NCI-H2107 treated with DMSO at 0.1 percent for 48 hours (cell line): ENCODE measurements around the gene BCL2.

Experiments used
- DNase-seq: peaks from one replicate; lab custom pipeline; 2025; ENCODE audit not compliant: unreplicated experiment; lab: John Stamatoyannopoulos, UW

BCL2 gene

GRCh38 chr18:63146828-63147409 is 172.7 kb downstream of the BCL2 start:
- DNase-seq, result no peak

- DNase-seq, result no peak
Observed at GRCh38 chr18:63145851-63146555, 173.6 kb downstream of the BCL2 start.

DNA sequence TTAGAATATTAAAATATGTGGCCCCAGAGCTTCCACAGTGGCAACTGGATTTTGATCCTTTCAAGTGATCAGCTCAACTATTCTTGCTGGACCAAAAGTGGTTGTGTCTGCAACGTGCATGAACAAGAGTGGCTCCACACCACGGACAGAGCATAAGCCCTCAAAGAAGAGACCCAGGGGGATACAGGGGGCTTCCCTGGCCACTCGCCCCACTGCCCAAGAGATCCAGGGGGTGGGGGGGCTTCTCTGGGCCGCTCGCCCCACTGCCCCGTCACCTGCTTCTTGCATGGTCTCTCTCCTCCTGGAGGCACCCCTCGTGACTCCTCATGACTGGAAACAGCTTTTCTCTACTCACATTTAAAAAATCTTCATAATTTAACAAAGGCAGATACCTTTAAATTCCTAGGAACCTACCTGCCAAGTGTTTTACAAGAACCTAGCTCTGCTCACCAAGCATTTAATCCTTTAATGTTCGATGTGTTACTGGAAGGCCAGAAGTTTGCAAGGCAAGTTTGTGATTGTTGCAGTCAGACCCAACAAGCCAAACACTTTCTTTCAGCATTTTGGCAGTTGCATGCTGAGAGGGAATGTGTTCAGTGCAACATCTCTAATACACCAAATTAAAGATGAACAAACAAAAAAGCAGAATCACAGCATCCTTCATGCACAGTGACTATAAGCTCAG is 174.3 kb downstream of the BCL2 start:
- no peak for DNase-seq

DNA sequence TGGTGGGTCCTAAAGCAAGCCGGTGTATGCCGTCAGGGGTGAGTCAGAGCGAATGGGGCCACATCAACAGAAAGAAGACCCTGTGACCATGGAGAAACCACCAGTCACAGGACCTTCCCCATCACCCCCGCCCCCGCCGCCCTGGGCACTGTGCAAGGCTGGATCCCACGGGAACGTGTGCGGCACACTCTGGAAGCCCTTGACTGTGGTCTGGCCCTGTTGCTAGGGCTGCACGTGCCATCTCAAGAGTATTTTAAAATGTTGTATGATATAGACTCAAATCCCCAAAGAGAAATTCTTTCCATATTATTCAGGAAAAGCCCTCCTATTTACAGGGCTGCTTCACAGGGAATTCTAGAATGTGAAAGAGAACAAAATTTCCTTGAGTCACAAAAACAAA is 174.8 kb downstream of the BCL2 start:
- no peak for DNase-seq

DNA sequence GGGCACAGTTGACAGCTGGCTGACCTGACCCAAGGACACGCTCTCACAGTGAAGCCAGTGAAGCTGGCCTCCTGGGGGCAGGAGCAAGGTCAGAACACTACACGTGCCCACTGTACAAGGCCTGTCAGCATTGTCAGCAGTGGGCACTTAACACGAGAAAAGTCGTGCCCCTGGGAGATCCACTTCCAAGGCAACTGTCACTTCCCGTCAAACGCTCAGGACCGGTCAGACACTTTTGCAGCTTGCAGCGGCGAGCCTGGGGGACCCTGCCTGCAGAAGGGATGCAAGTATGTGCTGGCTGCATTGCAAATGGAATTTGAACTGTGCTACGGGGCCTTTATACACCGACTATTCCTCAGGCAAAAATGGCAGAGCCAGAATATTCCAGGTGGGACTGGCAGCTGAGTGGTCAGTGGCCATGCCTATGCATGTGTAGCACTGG is 176.2 kb downstream of the BCL2 start:
- DNase-seq, result no peak

GRCh38 chr18:63142594-63143225 is 176.9 kb downstream of the BCL2 start:
- no peak for DNase-seq

GRCh38 chr18:63141778-63142176 is 177.8 kb downstream of the BCL2 start:
- no peak for DNase-seq

DNA sequence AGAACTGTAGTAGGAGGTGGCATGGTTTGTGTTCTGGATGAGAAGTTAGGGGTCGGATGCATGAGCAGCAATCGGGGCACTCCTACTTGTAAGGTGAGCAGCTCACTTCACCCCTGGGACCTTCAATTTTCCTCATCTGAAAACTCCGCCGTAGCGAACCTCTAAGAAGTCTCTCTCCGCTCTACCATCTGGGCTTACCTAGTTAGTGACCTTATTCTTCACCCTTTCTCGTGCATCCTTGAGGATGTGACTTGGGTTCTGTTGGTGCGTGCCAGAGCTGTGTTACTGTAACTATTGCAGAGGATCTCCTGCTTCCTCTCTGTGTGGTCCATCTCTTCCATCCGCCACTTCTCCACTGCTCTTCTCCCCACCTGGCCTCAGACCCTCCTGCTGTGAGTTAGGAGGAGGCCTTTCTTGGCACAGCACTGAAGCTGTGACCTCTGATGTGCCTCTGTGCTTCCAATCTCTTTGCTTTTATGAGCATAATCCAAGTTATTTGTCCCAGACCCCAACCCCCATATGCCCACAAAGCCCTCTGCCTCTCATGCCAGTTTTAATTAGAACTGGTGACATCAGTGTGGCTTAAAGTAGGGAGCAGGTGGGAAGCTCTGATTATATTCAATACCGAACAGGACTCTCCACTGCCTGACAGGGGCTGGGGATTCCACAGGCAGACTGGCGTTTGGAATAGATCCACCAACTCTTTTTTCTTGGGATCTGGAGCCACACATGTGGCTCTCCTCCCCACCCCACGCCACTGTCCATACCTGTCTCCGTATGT is 178.4 kb downstream of the BCL2 start:
- DNase-seq, result peak; percentile 83

- no peak for DNase-seq
Observed at GRCh38 chr18:63140038-63140450, 179.5 kb downstream of the BCL2 start.

GRCh38 chr18:63138436-63139340 is 180.9 kb downstream of the BCL2 start:
- DNase-seq, result peak; percentile 98

- no peak for DNase-seq
Observed at GRCh38 chr18:63137999-63138435, 181.6 kb downstream of the BCL2 start.

DNA sequence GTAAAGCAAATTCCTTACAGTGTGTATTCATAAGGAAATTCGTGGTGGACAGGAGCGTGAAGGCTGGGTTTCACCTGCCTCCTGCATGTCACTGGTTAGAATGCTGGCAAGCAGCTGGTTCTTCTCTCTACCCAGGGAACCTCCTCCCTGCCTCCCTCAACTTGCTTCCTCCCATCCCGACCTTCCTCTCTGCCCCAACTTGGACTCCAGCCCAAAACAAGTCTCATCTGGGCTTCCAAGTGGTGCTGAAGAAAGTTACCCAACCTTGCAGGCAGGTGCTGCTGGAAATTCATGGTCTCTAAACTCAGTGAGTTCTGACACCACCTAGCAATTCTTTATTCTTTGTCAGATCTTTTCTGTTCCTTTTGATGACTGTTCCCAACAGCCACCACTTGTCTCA is 184.5 kb downstream of the BCL2 start:
- DNase-seq, result peak; percentile 51

DNA sequence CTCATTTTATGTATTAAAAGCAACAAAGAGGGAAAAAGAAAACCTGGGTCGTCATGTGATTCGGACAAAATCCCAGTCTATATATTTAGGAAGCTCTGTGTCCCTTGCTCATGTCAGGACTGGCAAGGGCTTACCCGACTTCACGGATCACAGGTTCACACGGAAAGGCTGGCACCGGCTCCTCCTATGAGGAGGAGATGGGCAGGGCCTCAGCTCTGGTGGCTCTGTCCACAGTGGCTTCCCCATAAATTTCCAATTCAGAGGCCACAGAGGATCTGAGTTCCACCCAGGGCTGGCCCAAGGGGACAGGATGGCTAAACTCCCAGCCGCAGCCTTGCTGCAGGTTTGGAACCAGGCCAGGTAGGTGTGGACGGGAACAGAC is 186.8 kb downstream of the BCL2 start:
- no peak for DNase-seq

GRCh38 chr18:63131959-63132818 is 187.4 kb downstream of the BCL2 start:
- DNase-seq, result no peak

DNA sequence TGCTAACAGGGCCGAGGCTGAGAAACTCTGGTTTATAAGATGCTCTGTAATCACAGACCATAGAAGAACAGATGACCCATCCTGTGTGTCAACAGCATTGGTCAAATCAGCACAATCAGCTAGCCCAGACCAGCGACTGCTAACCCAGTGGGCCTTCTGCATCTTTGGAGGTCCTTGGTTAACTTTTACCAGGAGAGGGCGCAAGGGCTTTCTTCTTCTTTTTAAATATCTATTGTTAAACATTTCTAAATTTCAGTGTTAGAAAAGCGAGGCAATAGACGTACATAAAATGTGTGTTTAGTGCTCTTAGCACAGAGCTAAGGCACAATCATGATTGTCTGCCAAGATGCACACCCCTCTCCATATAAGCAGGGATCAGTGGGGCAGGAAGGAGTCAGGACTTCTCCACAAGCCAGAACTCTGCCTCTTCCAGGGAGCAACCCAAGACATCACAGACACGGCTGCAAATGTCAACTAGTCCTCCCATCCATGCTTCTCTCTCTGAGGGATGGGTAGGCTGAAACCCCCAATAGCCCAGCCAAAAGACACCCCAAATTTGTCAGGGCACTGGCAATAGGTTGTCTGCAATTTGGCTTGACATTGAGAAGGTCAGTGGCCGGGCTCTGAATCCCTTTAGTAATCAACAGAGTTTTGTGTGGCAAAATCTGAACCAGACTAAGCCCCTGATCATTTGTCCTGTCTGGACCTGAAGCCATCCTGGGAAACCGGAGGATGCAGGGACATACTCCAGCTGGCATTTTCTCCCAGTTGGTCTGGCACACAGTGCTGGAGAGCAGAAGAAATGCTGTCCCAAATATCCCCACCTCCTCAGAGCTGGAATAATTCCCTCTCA is 188.2 kb downstream of the BCL2 start:
- DNase-seq, result peak; percentile 36

DNA sequence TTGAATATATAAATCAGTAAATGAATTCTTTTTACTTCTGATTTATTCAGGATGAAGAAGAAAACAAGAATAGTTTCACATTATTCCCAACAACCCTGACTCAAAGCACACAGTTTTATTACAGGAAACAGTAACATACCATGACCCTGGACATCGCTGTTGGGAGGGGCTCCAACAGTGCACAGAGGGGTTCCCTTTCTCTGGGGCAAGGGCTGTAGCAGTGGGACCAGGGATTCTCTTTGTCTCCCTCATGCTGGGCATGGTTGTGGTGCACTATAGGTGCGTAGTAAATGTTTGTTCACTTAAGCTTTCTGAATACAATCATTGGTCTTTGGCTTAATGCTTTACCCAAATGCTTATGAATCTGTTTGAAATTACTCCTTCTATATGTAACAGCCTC is 189.4 kb downstream of the BCL2 start:
- no peak for DNase-seq

DNA sequence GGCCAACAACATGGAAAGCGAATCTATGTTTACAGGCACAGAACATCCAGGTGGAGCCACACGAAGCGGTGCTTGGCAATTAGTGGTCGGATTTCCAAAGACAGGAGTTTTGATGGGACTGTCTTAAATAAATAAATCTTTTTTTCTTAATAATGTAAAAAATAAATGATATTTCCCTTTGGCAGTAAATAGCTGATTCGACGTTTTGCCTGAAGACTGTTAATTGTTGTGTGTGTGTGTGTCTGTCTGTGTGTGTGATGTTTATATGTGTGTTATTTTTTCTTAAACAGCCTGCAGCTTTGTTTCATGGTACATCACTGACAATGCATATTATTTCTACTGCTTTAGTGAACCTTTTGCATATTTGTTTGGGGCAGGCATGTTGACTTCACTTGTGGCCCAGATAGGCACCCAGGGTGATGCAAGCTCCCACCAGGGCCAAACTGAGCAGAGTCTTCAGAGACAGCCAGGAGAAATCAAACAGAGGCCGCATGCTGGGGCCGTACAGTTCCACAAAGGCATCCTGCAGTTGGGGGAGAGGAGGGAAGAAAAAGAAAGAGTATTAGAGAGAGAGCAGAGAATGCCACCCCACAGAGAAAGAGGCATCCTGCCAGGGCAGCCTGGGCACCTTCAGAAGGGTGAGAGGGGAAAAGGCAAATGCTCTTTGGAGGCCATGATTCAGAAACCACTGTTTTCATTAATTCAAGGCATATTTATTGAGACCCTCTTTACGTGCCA is 191.2 kb downstream of the BCL2 start:
- DNase-seq, result no peak
